Breast epithelium (tissue), 4 donors: ENCODE results near the gene PWWP2B. TPM values are rescaled to one million over a fixed set of nuclear protein-coding genes. Genes with fewer than 3 reads are reported as not detected.

Source experiments
- DNase-seq, 2 donors: peaks; one replicate each; pipeline ENCODE4 v3.0.0-alpha.2; 2019; ENCODE audit warnings: low spot score in 2 of 2
- H3K27ac ChIP-seq, 2 donors: fragments of 200-600 bp; sonication (generic) in 1 of 2; one replicate each; pipeline ENCODE4 v1.5.1; 2016 to 2019; ENCODE audit warnings: mild to moderate bottlenecking in 1 of 2
- H3K27me3 ChIP-seq, 2 donors: fragments of 200-600 bp; sonication (generic) in 1 of 2; one replicate each; pipeline versions ENCODE4 v1.5.1 to v1.6.0; 2017 to 2019; ENCODE audit warnings: control low read depth in 1 of 2, mild to moderate bottlenecking in 1 of 2
- H3K36me3 ChIP-seq: fragments of 200-600 bp; one replicate; pipeline ENCODE4 v1.5.1; 2019
- H3K4me1 ChIP-seq, 2 donors: fragments of 200-600 bp; sonication (generic); one replicate each; pipeline ENCODE4 v1.5.1; 2016 to 2019; ENCODE audit warnings: control low read depth in 1 of 2
- H3K4me3 ChIP-seq, 3 donors: fragments of 200-600 bp; sonication (generic); 1 replicate in 2 of 3; 2 replicates in 1 of 3; pipeline ENCODE4 v1.5.1; 2016 to 2019; ENCODE audit warnings: mild to moderate bottlenecking in 3 of 3, moderate library complexity in 2 of 3
- H3K9me3 ChIP-seq, 2 donors: fragments of 200-600 bp; sonication (generic) in 1 of 2; one replicate each; pipeline ENCODE4 v1.5.1; 2016 to 2019; ENCODE audit warnings: control low read depth in 1 of 2
- POLR2A ChIP-seq: fragments of 450-650 bp; IDR thresholded peaks from one replicate; pipeline ENCODE4 v1.6.1; 2016; ENCODE audit warnings: antibody characterized with exemption, mild to moderate bottlenecking, moderate library complexity
- POLR2AphosphoS5 ChIP-seq, 3 donors: sonication (generic); formaldehyde crosslinking; IDR thresholded peaks; one replicate each; pipeline ENCODE4 v1.6.1; 2017; ENCODE audit warnings: antibody characterized with exemption in 3 of 3
- intact Hi-C: fragments of 100-400 bp; cut with DNase I; formaldehyde crosslinking; loops from one replicate; pipeline ENCODE4 v1.15.1; 2023; ENCODE audit warnings: low total_unique reads
- total RNA-seq, 3 donors: library from RNA; depleted of rRNA; stranded (reverse); fragments of >200 nt; gene quantifications; one replicate each; pipeline ENCODE4 v1.1.0, GENCODE V29; 2016
- TF ChIP-seq, protein P1 (sequence below), 3 donors: fragments of 450-650 bp; IDR thresholded peaks; one replicate each; pipeline ENCODE4 v1.5.1; 2016 to 2017; ENCODE audit warnings: antibody characterized with exemption in 3 of 3, mild to moderate bottlenecking in 3 of 3, moderate library complexity in 3 of 3

The PWWP2B gene
- total RNA-seq, 3 donors from 2014 or later, result 10.7 to 15.5 (median 13.4) TPM

DNA sequence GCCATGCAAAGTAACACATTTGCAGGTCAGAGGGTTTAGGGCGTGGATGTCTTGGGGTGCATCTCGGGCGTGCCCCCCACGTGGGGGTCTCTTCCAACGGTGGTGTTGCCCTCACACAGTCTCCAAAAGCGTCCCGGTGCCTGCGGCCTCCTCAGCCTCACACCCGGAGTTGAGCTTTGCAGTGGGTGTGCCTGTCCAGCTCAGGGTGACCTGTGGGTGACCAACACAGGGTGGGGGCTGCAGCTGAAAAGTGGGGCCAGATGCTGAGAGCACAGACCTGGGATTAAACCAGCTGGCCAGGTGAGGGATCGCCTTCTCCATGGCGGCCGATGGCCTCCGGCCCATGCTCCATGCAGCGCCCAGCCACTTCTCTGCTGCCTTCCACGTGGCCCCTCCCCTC lies 63.1 kb downstream of the PWWP2B start:
- no peak overlapping the region for H3K27ac ChIP-seq
- H3K36me3 ChIP-seq, result no peaks in the 10 kb centered on the region
- H3K9me3 ChIP-seq, result no peaks in the 10 kb centered on the region
- TF ChIP-seq POLR2AphosphoS5 (IDR thresholded peaks at IDR 0.05) (no peak), POLR2A (no peak)
- TF ChIP-seq, protein P1, sequence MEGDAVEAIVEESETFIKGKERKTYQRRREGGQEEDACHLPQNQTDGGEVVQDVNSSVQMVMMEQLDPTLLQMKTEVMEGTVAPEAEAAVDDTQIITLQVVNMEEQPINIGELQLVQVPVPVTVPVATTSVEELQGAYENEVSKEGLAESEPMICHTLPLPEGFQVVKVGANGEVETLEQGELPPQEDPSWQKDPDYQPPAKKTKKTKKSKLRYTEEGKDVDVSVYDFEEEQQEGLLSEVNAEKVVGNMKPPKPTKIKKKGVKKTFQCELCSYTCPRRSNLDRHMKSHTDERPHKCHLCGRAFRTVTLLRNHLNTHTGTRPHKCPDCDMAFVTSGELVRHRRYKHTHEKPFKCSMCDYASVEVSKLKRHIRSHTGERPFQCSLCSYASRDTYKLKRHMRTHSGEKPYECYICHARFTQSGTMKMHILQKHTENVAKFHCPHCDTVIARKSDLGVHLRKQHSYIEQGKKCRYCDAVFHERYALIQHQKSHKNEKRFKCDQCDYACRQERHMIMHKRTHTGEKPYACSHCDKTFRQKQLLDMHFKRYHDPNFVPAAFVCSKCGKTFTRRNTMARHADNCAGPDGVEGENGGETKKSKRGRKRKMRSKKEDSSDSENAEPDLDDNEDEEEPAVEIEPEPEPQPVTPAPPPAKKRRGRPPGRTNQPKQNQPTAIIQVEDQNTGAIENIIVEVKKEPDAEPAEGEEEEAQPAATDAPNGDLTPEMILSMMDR (IDR thresholded peaks at IDR 0.05), result no peak
- DNase-seq, result no peak
- peaks cover 10 to 14% of the 10 kb centered on the region in 2 donors for H3K4me1 ChIP-seq
- intact Hi-C loops, result loop anchor here (10.0 kb wide), 1 partner anchor 65 kb away; no protein-coding TSS in a partner anchor
- peaks cover 0 to 9% of the 10 kb centered on the region in 2 donors for H3K27me3 ChIP-seq
- no peak overlapping the region for H3K4me3 ChIP-seq

DNA sequence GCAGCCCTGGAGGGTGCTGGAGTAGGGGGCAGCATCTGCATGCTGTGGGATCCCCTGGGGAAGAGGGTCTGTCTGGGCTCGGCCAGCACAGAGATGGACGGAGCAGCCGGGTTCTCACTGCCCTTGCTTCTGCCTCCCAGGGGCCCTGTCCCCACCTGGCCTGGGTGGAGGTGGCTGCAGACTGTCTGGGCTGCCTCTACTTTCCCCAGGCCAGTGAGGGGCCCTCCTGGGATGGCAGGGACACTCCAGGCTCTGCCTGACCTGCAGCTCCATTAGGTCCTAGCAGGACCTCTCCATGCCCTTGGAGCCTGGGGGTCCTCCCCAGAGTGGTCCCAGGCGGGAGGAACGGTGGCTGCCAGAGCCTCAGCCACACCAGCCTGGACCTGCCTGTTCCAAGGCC lies 63.7 kb downstream of the PWWP2B start:
- intact Hi-C loops, result loop anchor here (1.0 to 10.0 kb wide), 2 partner anchors 64 to 179 kb away; no protein-coding TSS in a partner anchor
- DNase-seq, result no peak
- Histone ChIP-seq H3K27ac (no peak overlapping the region), H3K36me3 (no peaks in the 10 kb centered on the region), H3K4me1 (peaks cover 10 to 14% of the 10 kb centered on the region in 2 donors), H3K9me3 (no peaks in the 10 kb centered on the region), H3K4me3 (no peak overlapping the region), H3K27me3 (peaks cover 0 to 9% of the 10 kb centered on the region in 2 donors)
- TF ChIP-seq POLR2AphosphoS5 (IDR thresholded peaks at IDR 0.05) (no peak), POLR2A (no peak)
- TF ChIP-seq, protein P1 (IDR thresholded peaks at IDR 0.05), result no peak

DNA sequence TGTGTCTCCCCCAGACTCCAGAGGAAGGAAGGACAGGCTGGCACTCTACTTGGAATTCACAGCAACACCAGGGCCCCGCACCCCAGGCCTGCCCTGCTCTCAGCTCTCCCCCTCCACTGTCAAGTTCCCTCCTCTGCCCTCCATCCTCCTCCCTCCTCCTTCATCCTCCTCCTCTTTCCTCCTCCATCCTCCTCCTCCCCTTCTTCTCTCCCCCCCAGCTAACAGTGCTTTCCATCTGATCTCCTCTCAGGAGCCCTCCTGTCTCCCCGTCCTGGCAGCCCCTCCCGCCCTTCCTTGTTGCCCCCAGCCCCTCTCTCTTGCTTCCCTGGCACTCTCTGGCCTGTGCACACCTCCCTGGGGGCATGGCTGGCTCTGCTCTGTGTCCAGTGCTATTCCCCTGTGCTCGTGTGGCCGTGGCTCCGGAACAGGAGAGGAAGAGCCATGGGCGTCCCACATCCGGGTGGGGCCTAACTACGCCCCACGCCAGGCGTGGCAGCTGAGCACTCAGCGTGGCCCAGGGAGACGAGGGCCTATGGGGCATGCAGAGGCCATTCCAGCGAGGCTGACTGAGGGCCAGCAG lies 64.2 kb downstream of the PWWP2B start:
- intact Hi-C loops, result loop anchor here (1.0 to 10.0 kb wide), 2 partner anchors 64 to 178 kb away; no protein-coding TSS in a partner anchor
- no peak overlapping the region for H3K27ac ChIP-seq
- DNase-seq, result no peak
- H3K9me3 ChIP-seq, result no peaks in the 10 kb centered on the region
- peaks cover 0 to 9% of the 10 kb centered on the region in 2 donors for H3K27me3 ChIP-seq
- H3K4me3 ChIP-seq, result no peak overlapping the region
- no peaks in the 10 kb centered on the region for H3K36me3 ChIP-seq
- no peak for TF ChIP-seq POLR2A
- no peak for TF ChIP-seq POLR2AphosphoS5 (IDR thresholded peaks at IDR 0.05)
- TF ChIP-seq, protein P1 (IDR thresholded peaks at IDR 0.05), result no peak
- H3K4me1 ChIP-seq, result peaks cover 10 to 14% of the 10 kb centered on the region in 2 donors

DNA sequence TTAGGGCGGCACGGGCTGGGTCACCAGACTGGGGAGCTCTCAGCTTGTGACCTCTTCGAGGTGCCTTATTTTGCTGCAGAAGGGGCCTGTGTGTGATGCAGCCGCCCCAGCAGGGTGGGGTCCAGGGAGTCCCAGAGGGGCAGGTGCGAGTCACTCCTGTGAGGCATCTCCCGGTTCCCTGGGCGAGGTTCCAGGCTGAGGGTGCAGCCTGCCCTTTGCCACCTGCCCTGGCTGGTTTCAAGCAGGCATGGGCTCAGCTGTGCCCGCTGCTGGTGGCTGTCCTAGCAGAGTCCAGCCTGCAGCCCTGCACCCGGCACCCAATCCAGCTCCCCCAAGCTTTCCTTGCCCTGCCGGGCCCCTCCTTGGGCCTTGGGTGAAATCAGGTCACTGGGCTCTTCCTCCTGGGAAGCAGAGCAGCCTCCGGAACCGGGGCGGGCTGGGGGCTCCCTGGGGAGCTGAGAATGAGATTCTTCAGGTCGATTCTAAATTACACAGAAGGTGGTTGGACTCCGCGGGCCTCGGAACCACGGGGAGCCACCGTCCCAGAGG lies 64.8 kb downstream of the PWWP2B start:
- H3K27me3 ChIP-seq, result peaks cover 0 to 9% of the 10 kb centered on the region in 2 donors
- no peak overlapping the region for H3K4me3 ChIP-seq
- no peak for DNase-seq
- TF ChIP-seq, protein P1 (IDR thresholded peaks at IDR 0.05), result no peak
- TF ChIP-seq POLR2AphosphoS5 (IDR thresholded peaks at IDR 0.05) (no peak), POLR2A (no peak)
- intact Hi-C loops, result loop anchor here (1.0 to 10.0 kb wide), 2 partner anchors 63 to 178 kb away; no protein-coding TSS in a partner anchor
- H3K4me1 ChIP-seq, result peaks cover 10 to 14% of the 10 kb centered on the region in 2 donors
- no peaks in the 10 kb centered on the region for H3K36me3 ChIP-seq
- no peak overlapping the region for H3K27ac ChIP-seq
- H3K9me3 ChIP-seq, result no peaks in the 10 kb centered on the region
